ENCODE measurements around the gene KIF26B. TPM values are rescaled to one million over a fixed set of nuclear protein-coding genes. Genes with fewer than 3 reads are reported as not detected.
"Not testable (repeated sequence)": the region's sequence is repeated elsewhere in the genome, so short reads cannot be mapped to it uniquely, and the experiment has no call there.

Gene KIF26B
- total RNA-seq, 1 donor from 2014 or later, result 69.7 TPM

GRCh38 chr1:245717611-245718010, 562.8 kb downstream of the KIF26B start:
- H3K4me1 Mint-ChIP-seq, result no peaks in the 10 kb centered on the region
- H3K36me3 Mint-ChIP-seq, result no peaks in the 10 kb centered on the region
- no peak for TF ChIP-seq CTCF (IDR thresholded peaks at IDR 0.05; ENCODE audit: unreplicated experiment)
- H3K27me3 Mint-ChIP-seq (ENCODE audit: low read depth), result no peaks in the 10 kb centered on the region
- peaks cover 3% of the 10 kb centered on the region for H3K9me3 Mint-ChIP-seq
- no peak for DNase-seq (ENCODE audit: low spot score in 2 of 2, unreplicated experiment in 2 of 2)
- H3K4me3 Mint-ChIP-seq, result no peak overlapping the region
- H3K27ac Mint-ChIP-seq, result no peak overlapping the region

- no peak overlapping the region for H3K27ac Mint-ChIP-seq
- H3K27me3 Mint-ChIP-seq (ENCODE audit: low read depth), result no peaks in the 10 kb centered on the region
These were observed 563.3 kb downstream of the KIF26B start for GRCh38 chr1:245718123-245718522.

GRCh38 chr1:245718951-245719350, 564.2 kb downstream of the KIF26B start:
- H3K4me1 Mint-ChIP-seq, result no peaks in the 10 kb centered on the region

More at GRCh38 chr1:245718123-245718522, 563.3 kb downstream of the KIF26B start:
- Mint-ChIP-seq H3K9me3 (peaks cover 3% of the 10 kb centered on the region), H3K4me1 (no peaks in the 10 kb centered on the region), H3K4me3 (no peak overlapping the region), H3K36me3 (no peaks in the 10 kb centered on the region)
- TF ChIP-seq CTCF (IDR thresholded peaks at IDR 0.05; ENCODE audit: unreplicated experiment), result no peak
- no peak for DNase-seq (ENCODE audit: low spot score in 2 of 2, unreplicated experiment in 2 of 2)

GRCh38 chr1:245721488-245721887, 566.7 kb downstream of the KIF26B start:
- H3K27me3 Mint-ChIP-seq (ENCODE audit: low read depth), result no peaks in the 10 kb centered on the region
- DNase-seq (ENCODE audit: low spot score in 2 of 2, unreplicated experiment in 2 of 2), result no peak
- H3K9me3 Mint-ChIP-seq, result peaks cover 19% of the 10 kb centered on the region
- no peak overlapping the region for H3K27ac Mint-ChIP-seq
- no peak for TF ChIP-seq CTCF (IDR thresholded peaks at IDR 0.05; ENCODE audit: unreplicated experiment)
- no peaks in the 10 kb centered on the region for H3K4me1 Mint-ChIP-seq
- no peak overlapping the region for H3K4me3 Mint-ChIP-seq
- peaks cover 5% of the 10 kb centered on the region for H3K36me3 Mint-ChIP-seq

More at GRCh38 chr1:245718951-245719350, 564.2 kb downstream of the KIF26B start:
- no peak overlapping the region for H3K27ac Mint-ChIP-seq
- no peaks in the 10 kb centered on the region for H3K27me3 Mint-ChIP-seq (ENCODE audit: low read depth)
- no peaks in the 10 kb centered on the region for H3K36me3 Mint-ChIP-seq
- H3K4me3 Mint-ChIP-seq, result no peak overlapping the region
- DNase-seq (ENCODE audit: low spot score in 2 of 2, unreplicated experiment in 2 of 2), result no peak
- peaks cover 3% of the 10 kb centered on the region for H3K9me3 Mint-ChIP-seq
- TF ChIP-seq CTCF (IDR thresholded peaks at IDR 0.05; ENCODE audit: unreplicated experiment), result no peak

- H3K9me3 Mint-ChIP-seq, result peaks cover 75% of the 10 kb centered on the region
- H3K27me3 Mint-ChIP-seq (ENCODE audit: low read depth); DNase-seq (ENCODE audit: low spot score in 2 of 2, unreplicated experiment in 2 of 2): not testable (repeated sequence)
These were observed 573.2 kb downstream of the KIF26B start for GRCh38 chr1:245728035-245728434.

GRCh38 chr1:245730801-245731200, 576.0 kb downstream of the KIF26B start:
- TF ChIP-seq CTCF (IDR thresholded peaks at IDR 0.05; ENCODE audit: unreplicated experiment), result no peak
- H3K36me3 Mint-ChIP-seq, result peaks cover 43% of the 10 kb centered on the region
- H3K4me1 Mint-ChIP-seq, result no peaks in the 10 kb centered on the region
- no peaks in the 10 kb centered on the region for H3K27me3 Mint-ChIP-seq (ENCODE audit: low read depth)
- no peak overlapping the region for H3K4me3 Mint-ChIP-seq
- no peak for DNase-seq (ENCODE audit: low spot score in 2 of 2, unreplicated experiment in 2 of 2)
- no peak overlapping the region for H3K27ac Mint-ChIP-seq
- peaks cover 79% of the 10 kb centered on the region for H3K9me3 Mint-ChIP-seq

More at GRCh38 chr1:245728035-245728434, 573.2 kb downstream of the KIF26B start:
- H3K27ac Mint-ChIP-seq, H3K4me1 Mint-ChIP-seq, H3K4me3 Mint-ChIP-seq: not testable (repeated sequence)
- peaks cover 46% of the 10 kb centered on the region for H3K36me3 Mint-ChIP-seq

GRCh38 chr1:245740336-245740735, 585.6 kb downstream of the KIF26B start:
- not testable (repeated sequence) for DNase-seq (ENCODE audit: low spot score in 2 of 2, unreplicated experiment in 2 of 2); H3K4me3 Mint-ChIP-seq; H3K36me3 Mint-ChIP-seq; H3K27ac Mint-ChIP-seq; H3K27me3 Mint-ChIP-seq (ENCODE audit: low read depth)
- Mint-ChIP-seq H3K4me1 (peaks cover 15% of the 10 kb centered on the region), H3K9me3 (peaks cover 20% of the 10 kb centered on the region)

Measured in mesothelial cell of epicardium (in vitro differentiated cells).